ENCODE measurements around the gene IRS1.

IRS1 gene

DNA sequence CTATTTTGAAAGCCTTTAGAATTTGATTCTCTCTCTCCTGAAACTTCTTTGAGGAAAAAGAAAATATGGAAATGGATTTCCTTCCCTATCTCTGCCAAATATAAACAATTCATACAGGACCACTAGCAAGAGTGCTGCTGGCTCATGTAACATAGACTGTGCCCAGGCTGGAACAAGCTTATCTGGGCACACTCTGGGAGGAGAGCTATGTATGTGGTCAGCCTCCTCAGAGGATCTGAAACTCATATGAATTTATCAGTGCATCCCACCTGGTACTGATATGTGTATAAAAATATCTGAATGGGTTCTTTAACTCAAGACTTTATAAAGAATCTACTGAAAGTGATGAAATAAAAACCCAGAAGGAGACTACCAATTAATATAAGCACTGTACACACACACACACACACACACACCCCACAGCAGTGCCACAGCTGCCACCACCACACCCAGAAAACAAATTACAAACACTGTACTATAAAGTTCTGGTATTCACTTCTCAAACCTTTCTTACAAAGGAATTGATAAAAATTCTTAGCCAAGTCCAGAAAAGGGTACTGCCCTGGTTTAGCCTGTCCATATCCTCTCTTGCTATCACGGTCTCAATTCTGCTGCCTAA is 115.6 kb downstream of the IRS1 start:
- no peak for DNase-seq

- no peak for DNase-seq
These were observed 116.4 kb downstream of the IRS1 start for GRCh38 chr2:226683196-226683595.

Data from stimulated activated CD4-positive, alpha-beta T cell treated with anti-CD3 and anti-CD28 coated beads, Interleukin-4, amount 100 ng/mL, for 24 hours (primary cell).